SK-N-SH treated with all-trans-retinoic acid at 6 μM for 48 hours (cell line): ENCODE data around the gene DCAF12L1.

Source experiments
- ATAC-seq: fragments of 200-7000 bp; cut with Tn5 transposase; 3 replicates; pipeline ENCODE4 v1.9.1; 2020; ENCODE audit warnings: mild to moderate bottlenecking, moderate library complexity
- ARNTL ChIP-seq: fragments of 450-650 bp; formaldehyde crosslinking; IDR thresholded peaks from 2 replicates; pipeline ENCODE4 v1.5.0; 2020; ENCODE audit warnings: low read depth, mild to moderate bottlenecking, moderate library complexity, borderline replicate concordance
- BACH2 ChIP-seq: fragments of 250-450 bp; sonication (Bioruptor Pico); IDR thresholded peaks from 2 replicates; pipeline ENCODE4 v1.9.0; 2021; ENCODE audit warnings: mild to moderate bottlenecking, borderline replicate concordance
- CREB5 ChIP-seq: fragments of 250-450 bp; sonication (Bioruptor Pico); IDR thresholded peaks from 2 replicates; pipeline ENCODE4 v1.5.1; 2020; ENCODE audit warnings: low read depth, mild to moderate bottlenecking, moderate library complexity
- CSDC2 ChIP-seq: fragments of 250-450 bp; sonication (Bioruptor Pico); IDR thresholded peaks from 2 replicates; pipeline ENCODE4 v1.5.0; 2020; ENCODE audit warnings: mild to moderate bottlenecking, moderate library complexity
- CSRNP3 ChIP-seq: fragments of 250-450 bp; sonication (Bioruptor Pico); IDR thresholded peaks from 2 replicates; pipeline ENCODE4 v1.5.1; 2021; ENCODE audit warnings: mild to moderate bottlenecking, moderate library complexity
- ESRRG ChIP-seq: fragments of 250-450 bp; sonication (Bioruptor Pico); IDR thresholded peaks from 2 replicates; pipeline ENCODE4 v1.6.1; 2021; ENCODE audit warnings: mild to moderate bottlenecking
- GLIS3 ChIP-seq: fragments of 250-450 bp; sonication (Bioruptor Pico); IDR thresholded peaks from 2 replicates; pipeline ENCODE4 v1.5.0; 2020; ENCODE audit warnings: mild to moderate bottlenecking, moderate library complexity
- ISL1 ChIP-seq: fragments of 250-450 bp; sonication (Bioruptor Pico); IDR thresholded peaks from 2 replicates; pipeline ENCODE4 v2.1.2; 2022; ENCODE audit warnings: mild to moderate bottlenecking, moderate library complexity
- PATZ1 ChIP-seq: fragments of 250-450 bp; sonication (Bioruptor Pico); IDR thresholded peaks from 2 replicates; pipeline ENCODE4 v1.8.0; 2020; ENCODE audit warnings: mild to moderate bottlenecking, moderate library complexity, borderline replicate concordance
- POU6F1 ChIP-seq: fragments of 250-450 bp; sonication (Bioruptor Pico); IDR thresholded peaks from 2 replicates; pipeline ENCODE4 v1.8.0; 2021; ENCODE audit warnings: low read depth, mild to moderate bottlenecking, moderate library complexity, borderline replicate concordance
- PPARA ChIP-seq: fragments of 250-450 bp; sonication (Bioruptor Pico); IDR thresholded peaks from 2 replicates; pipeline ENCODE4 v1.5.0; 2020; ENCODE audit warnings: mild to moderate bottlenecking, borderline replicate concordance
- RARB ChIP-seq: fragments of 250-450 bp; sonication (Bioruptor Pico); IDR thresholded peaks from 2 replicates; pipeline ENCODE4 v1.8.0; 2021; ENCODE audit warnings: mild to moderate bottlenecking, moderate library complexity
- SNAI2 ChIP-seq: fragments of 250-450 bp; sonication (Bioruptor Pico); IDR thresholded peaks from 2 replicates; pipeline ENCODE4 v1.5.0; 2020; ENCODE audit warnings: mild to moderate bottlenecking, moderate library complexity
- TOX ChIP-seq: fragments of 250-450 bp; sonication (Bioruptor Pico); IDR thresholded peaks from 2 replicates; pipeline ENCODE4 v1.8.0; 2021; ENCODE audit warnings: mild to moderate bottlenecking, moderate library complexity, borderline replicate concordance
- ZC3H10 ChIP-seq: fragments of 250-450 bp; sonication (Bioruptor Pico); IDR thresholded peaks from 2 replicates; pipeline ENCODE4 v1.5.1; 2021; ENCODE audit warnings: mild to moderate bottlenecking, moderate library complexity
- ZFP3 ChIP-seq: fragments of 250-450 bp; sonication (Bioruptor Pico); IDR thresholded peaks from 2 replicates; pipeline ENCODE4 v1.5.0; 2020; ENCODE audit warnings: mild to moderate bottlenecking, moderate library complexity
- ZFP30 ChIP-seq: fragments of 450-650 bp; formaldehyde crosslinking; IDR thresholded peaks from 2 replicates; pipeline ENCODE4 v1.5.0; 2022; ENCODE audit warnings: mild to moderate bottlenecking, moderate library complexity
- ZNF565 ChIP-seq: fragments of 450-650 bp; formaldehyde crosslinking; conservative IDR thresholded peaks from 2 replicates; pipeline ENCODE4 v1.5.0; 2020; ENCODE audit warnings: low read depth, mild to moderate bottlenecking, moderate library complexity
- ZNF70 ChIP-seq: fragments of 450-650 bp; formaldehyde crosslinking; IDR thresholded peaks from 2 replicates; pipeline ENCODE4 v1.5.0; 2020; ENCODE audit warnings: mild to moderate bottlenecking, moderate library complexity
- ZNF8 ChIP-seq: fragments of 450-650 bp; formaldehyde crosslinking; IDR thresholded peaks from 2 replicates; pipeline ENCODE4 v1.5.0; 2020; ENCODE audit warnings: mild to moderate bottlenecking, moderate library complexity

Gene DCAF12L1

GRCh38 chrX:126557151-126557550 is 4.5 kb upstream of the DCAF12L1 start:
- TF ChIP-seq BACH2 = no peak
- no peak for ATAC-seq

GRCh38 chrX:126551725-126552312 is 795 bp downstream of the DCAF12L1 start:
- no peak for TF ChIP-seq TOX (CRISPR knock-in tag)
- TF ChIP-seq ISL1 = no peak
- TF ChIP-seq CREB5 = no peak
- TF ChIP-seq CSDC2 (CRISPR knock-in tag) = no peak
- TF ChIP-seq ZFP3 (CRISPR knock-in tag) = no peak
- TF ChIP-seq POU6F1 (CRISPR knock-in tag) = no peak
- TF ChIP-seq ARNTL (CRISPR knock-in tag) = no peak
- TF ChIP-seq PATZ1 = no peak
- no peak for TF ChIP-seq ZFP30 (CRISPR knock-in tag)
- no peak for TF ChIP-seq SNAI2 (CRISPR knock-in tag)
- TF ChIP-seq ZNF565 (CRISPR knock-in tag) = no peak
- TF ChIP-seq ZNF8 = no peak
- TF ChIP-seq ZC3H10 (CRISPR knock-in tag) = no peak
- TF ChIP-seq BACH2 = no peak
- TF ChIP-seq ESRRG = no peak
- no peak for TF ChIP-seq PPARA (CRISPR knock-in tag)
- TF ChIP-seq CSRNP3 (CRISPR knock-in tag) = no peak
- TF ChIP-seq RARB (CRISPR knock-in tag) = no peak
- no peak for TF ChIP-seq GLIS3 (CRISPR knock-in tag)
- no peak for ATAC-seq

GRCh38 chrX:126551306-126551705 is 1.3 kb downstream of the DCAF12L1 start:
- TF ChIP-seq ISL1 (no peak), POU6F1 (CRISPR knock-in tag) (no peak), ZFP30 (CRISPR knock-in tag) (no peak), ZNF70 (no peak), RARB (CRISPR knock-in tag) (no peak), ZNF565 (CRISPR knock-in tag) (no peak)
- no peak for ATAC-seq

- no peak for ATAC-seq
- TF ChIP-seq PATZ1 = no peak
- no peak for TF ChIP-seq ZNF70
These were observed 1.8 kb downstream of the DCAF12L1 start for GRCh38 chrX:126550816-126551215.
